ENCODE results near the gene LZTS3. TPM values are rescaled to one million over a fixed set of nuclear protein-coding genes. Genes with fewer than 3 reads are reported as not detected.

The LZTS3 gene
- total and polyA plus RNA-seq, 2 of the 8 experiments (the other 6 are each of a cell fraction or from before 2014, with no cell fraction given): 31.8 to 33.5 TPM

GRCh38 chr20:3172126-3172932, 1.0 kb downstream of the LZTS3 start:
- no peak overlapping the region for H2BK20ac ChIP-seq (ENCODE audit: low read length)
- ChIA-PET POLR2A (ENCODE audit: partially characterized antibody) (interaction anchor here (0.8 to 3.9 kb wide), 5 partner anchors 10 to 67 kb away, joined by 3 to 19 read pairs (median 8); partner anchors contain the start of genes FASTKD5, SLC4A11 and UBOX5), CTCF (ENCODE audit: partially characterized antibody) (interaction anchor here (0.5 to 1.5 kb wide), 8 partner anchors 10 to 491 kb away, joined by 3 to 4 read pairs (median 3); partner anchors contain the start of genes FASTKD5 and UBOX5)
- H3K4ac ChIP-seq (replicated peaks; ENCODE audit: insufficient read length, low read depth, low read length): peak overlapping the region; percentile 54
- H3K23me2 ChIP-seq (ENCODE audit: low read depth, low read length): peaks cover 16% of the 10 kb centered on the region; the same call in 1 of the 2 replicates
- H3K4me3 ChIP-seq (ENCODE audit: extremely low read depth in 1 of 4, insufficient read depth in 2 of 4, low read depth in 3 of 4, low read length in 4 of 4): peak overlapping the region; percentile 83 to 95 (median 91)
- peak overlapping the region in 2 of 4 experiments; percentile 50 to 87; a peak in 3 of 7 replicates for H3K9ac ChIP-seq (replicated peaks in 1 of 4; ENCODE audit: extremely low read depth in 1 of 4, low read depth in 3 of 4, low read length in 3 of 4)
- H2BK15ac ChIP-seq (ENCODE audit: low read length): no peak overlapping the region
- H3K79me2 ChIP-seq (ENCODE audit: control insufficient read depth in 1 of 2, insufficient read depth in 2 of 2, low read length in 2 of 2): peaks cover 0 to 17% of the 10 kb centered on the region in 2 experiments; a peak in 2 of 4 replicates
- H2BK5ac ChIP-seq (ENCODE audit: low read depth, low read length): no peak overlapping the region
- no peak overlapping the region for H3K56ac ChIP-seq (replicated peaks; ENCODE audit: insufficient read length, low read depth, low read length)
- H2AFZ ChIP-seq (ENCODE audit: low read length): no peak overlapping the region
- no peak for FAIRE-seq
- whole genome bisulfite sequencing, 2 experiments (ENCODE audit: extremely low coverage in 1 of 2, insufficient coverage in 1 of 2, insufficient read length in 1 of 2, insufficient replicate concordance in 2 of 2, low coverage in 1 of 2, low lambda C conversion rate in 2 of 2, missing lambda C conversion rate in 1 of 2): 57% methylated on average over 5 of the region's 5 CpGs; no CpG with 5 or more reads in 1 of the 2 experiments
- H4K20me1 ChIP-seq (replicated peaks in 1 of 2; ENCODE audit: control insufficient read depth in 1 of 2, insufficient read depth in 2 of 2, low read length in 2 of 2): peaks cover 0 to 2% of the 10 kb centered on the region in 2 experiments
- DNase-seq (ENCODE audit: low read depth in 1 of 2, low spot score in 2 of 2): no peak
- H3K36me3 ChIP-seq (ENCODE audit: control insufficient read depth in 2 of 4, insufficient read depth in 4 of 4, low read length in 3 of 4): no peaks in the 10 kb centered on the region; a peak in 1 of 8 replicates
- no peak overlapping the region for H2BK120ac ChIP-seq (replicated peaks; ENCODE audit: low read depth, low read length)
- H3K18ac ChIP-seq (ENCODE audit: extremely low read depth, low read length): peak overlapping the region; percentile 78; the same call in 1 of the 2 replicates
- no peaks in the 10 kb centered on the region for H3K9me3 ChIP-seq (ENCODE audit: insufficient read depth in 2 of 2, low read depth in 1 of 2, low read length in 1 of 2)
- no peak overlapping the region for H4K8ac ChIP-seq (ENCODE audit: extremely low read depth, insufficient read depth, low read length)
- peaks cover 5 to 32% (median 25%) of the 10 kb centered on the region in 4 experiments for H3K4me1 ChIP-seq (replicated peaks in 1 of 4; ENCODE audit: control insufficient read depth in 3 of 4, insufficient read depth in 4 of 4, low read length in 3 of 4)
- H3K27ac ChIP-seq (ENCODE audit: low read depth, low read length): no peak overlapping the region
- peak overlapping the region; percentile 5 for H4K91ac ChIP-seq (replicated peaks; ENCODE audit: insufficient read length, low read length)
- peak overlapping the region; percentile 77 to 79 for H3K4me2 ChIP-seq (ENCODE audit: insufficient read depth in 1 of 2, low read depth in 2 of 2, low read length in 2 of 2)
- H3K27me3 ChIP-seq (replicated peaks in 1 of 4; ENCODE audit: control insufficient read depth in 3 of 4, extremely low read depth in 1 of 4, insufficient read depth in 3 of 4, low read length in 3 of 4): no peaks in the 10 kb centered on the region; a peak in 1 of 7 replicates
- H4K5ac ChIP-seq (ENCODE audit: insufficient read length, low read depth, low read length): no peak overlapping the region
- no peak overlapping the region for H3K23ac ChIP-seq (ENCODE audit: insufficient read length)
- 0 out of 2 replicates have a peak overlapping the region, but pooled peaks have one; percentile 17 for H2BK12ac ChIP-seq (ENCODE audit: low read depth, low read length)
- no peak overlapping the region for H3K14ac ChIP-seq (ENCODE audit: insufficient read length)
- no peaks in the 10 kb centered on the region; the same call in 1 of the 2 replicates for H3K79me1 ChIP-seq (ENCODE audit: low read depth, low read length)
- H2AK5ac ChIP-seq (ENCODE audit: low read depth, low read length): no peak overlapping the region
- TF ChIP-seq ZNF274 (IDR thresholded peaks at IDR 0.05; ENCODE audit: borderline replicate concordance, extremely low read depth, low read length): no peak
- TF ChIP-seq GTF2F1 (IDR thresholded peaks at IDR 0.05; ENCODE audit: borderline replicate concordance, low read depth, low read length): no peak

Data from H1 (cell line).